AG09319 (cell line): ENCODE data around the gene MAMLD1.

Source experiments
- DNase-seq: peaks from one replicate; pipeline ENCODE4 v3.0.0-alpha.2; 2010; ENCODE audit warnings: low read depth; ENCODE audit errors: extremely low read depth
- CTCF ChIP-seq: IDR thresholded peaks from 2 replicates; pipeline ENCODE4 v1.5.1; 2011; ENCODE audit warnings: low read depth, mild to moderate bottlenecking, inconsistent platforms, low read length, moderate library complexity

MAMLD1 gene

GRCh38 chrX:150411656-150412055 lies 48.5 kb downstream of the MAMLD1 start:
- no peak for DNase-seq
- TF ChIP-seq CTCF: no peak

GRCh38 chrX:150414228-150414627 lies 51.1 kb downstream of the MAMLD1 start:
- no peak for DNase-seq
- no peak for TF ChIP-seq CTCF

GRCh38 chrX:150416469-150416868 lies 53.4 kb downstream of the MAMLD1 start:
- TF ChIP-seq CTCF: no peak
- no peak for DNase-seq

GRCh38 chrX:150421816-150422215 lies 58.7 kb downstream of the MAMLD1 start:
- no peak for DNase-seq
- no peak for TF ChIP-seq CTCF

- TF ChIP-seq CTCF: no peak
- peak; percentile 49 for DNase-seq
Observed at GRCh38 chrX:150429594-150429993, 66.5 kb downstream of the MAMLD1 start.

GRCh38 chrX:150436195-150436594 lies 73.1 kb downstream of the MAMLD1 start:
- no peak for TF ChIP-seq CTCF
- no peak for DNase-seq

- TF ChIP-seq CTCF: no peak
- DNase-seq: no peak
Observed at GRCh38 chrX:150438165-150438564, 75.0 kb downstream of the MAMLD1 start.
